Suprapubic skin (tissue), 4 donors: ENCODE measurements around the gene CHMP2A. TPM values are rescaled to one million over a fixed set of nuclear protein-coding genes. Genes with fewer than 3 reads are reported as not detected.
"Not testable (repeated sequence)": the region's sequence is repeated elsewhere in the genome, so short reads cannot be mapped to it uniquely, and the experiment has no call there.

Source experiments
- DNase-seq, 2 donors: peaks; one replicate each; pipeline ENCODE4 v3.0.0-alpha.2; 2019; ENCODE audit warnings: low spot score in 2 of 2
- H3K27ac ChIP-seq: fragments of 200-600 bp; sonication (generic); one replicate; pipeline ENCODE4 v1.5.1; 2019
- H3K27me3 ChIP-seq: fragments of 200-600 bp; sonication (generic); one replicate; pipeline ENCODE4 v1.5.1; 2019
- H3K36me3 ChIP-seq: fragments of 200-600 bp; sonication (generic); one replicate; pipeline ENCODE4 v1.5.1; 2019
- H3K4me1 ChIP-seq: fragments of 200-600 bp; sonication (generic); one replicate; pipeline ENCODE4 v1.5.1; 2019
- H3K4me3 ChIP-seq: fragments of 200-600 bp; sonication (generic); one replicate; pipeline ENCODE4 v1.5.1; 2019; ENCODE audit warnings: mild to moderate bottlenecking
- H3K9me3 ChIP-seq: fragments of 200-600 bp; sonication (generic); one replicate; pipeline ENCODE4 v1.5.1; 2019
- EP300 ChIP-seq: sonication (generic); formaldehyde crosslinking; IDR thresholded peaks from one replicate; pipeline ENCODE4 v1.6.1; 2017; ENCODE audit warnings: antibody characterized with exemption
- POLR2A ChIP-seq, 2 donors: fragments of 450-650 bp; IDR thresholded peaks; one replicate each; pipeline ENCODE4 v1.6.1; 2017; ENCODE audit warnings: antibody characterized with exemption in 2 of 2, mild to moderate bottlenecking in 2 of 2, moderate library complexity in 2 of 2
- POLR2AphosphoS5 ChIP-seq, 3 donors: sonication (generic); formaldehyde crosslinking; IDR thresholded peaks; one replicate each; pipeline ENCODE4 v1.6.1; 2017; ENCODE audit warnings: antibody characterized with exemption in 3 of 3
- WGBS: methylation state at CpG from one replicate; pipeline ENCODE4 v1.1.5; 2018; 5-methylcytosine and 5-hydroxymethylcytosine counted together
- total RNA-seq, 4 donors: library from RNA; depleted of rRNA; stranded (reverse); fragments of >200 nt; gene quantifications; one replicate each; pipeline ENCODE4 v1.1.0, GENCODE V29; 2016
- TF ChIP-seq, protein P1 (sequence below), 2 donors: fragments of 200-600 bp in 1 of 2; fragments of 450-650 bp in 1 of 2; sonication (generic) in 1 of 2; IDR thresholded peaks; one replicate each; pipeline ENCODE4 v1.5.1; 2016 to 2019; ENCODE audit warnings: antibody characterized with exemption in 2 of 2, mild to moderate bottlenecking in 1 of 2, moderate library complexity in 1 of 2

Gene CHMP2A
- total RNA-seq, 4 donors from 2014 or later, result 96.1 to 120 (median 103) TPM

DNA sequence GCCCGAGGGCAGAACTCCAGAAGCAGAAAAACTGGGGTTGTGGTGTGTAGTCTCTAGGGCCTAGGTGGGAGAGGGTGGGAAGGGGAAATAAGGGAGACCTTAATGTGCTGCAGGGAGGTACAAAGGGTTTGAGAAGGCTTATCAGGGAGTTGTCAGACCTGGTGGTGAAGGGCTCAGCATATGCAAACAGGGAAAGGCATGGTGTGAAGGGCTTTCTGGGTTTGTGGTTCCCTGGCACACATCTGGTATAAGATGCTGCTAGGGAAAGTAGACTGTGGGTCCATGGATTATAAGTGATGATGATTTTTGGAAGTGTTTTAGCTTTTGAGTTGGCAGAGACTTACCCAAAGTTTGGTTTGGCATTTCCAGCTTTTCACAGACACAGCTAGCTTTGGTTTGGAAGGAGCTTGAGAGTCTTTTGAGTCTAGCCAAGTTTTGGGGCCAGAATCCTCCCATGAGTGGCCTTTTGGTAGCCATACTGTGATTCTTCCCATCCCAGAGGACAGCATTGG lies 8.8 kb downstream of the CHMP2A start:
- Histone ChIP-seq H3K36me3 (peaks cover 41% of the 10 kb centered on the region), H3K27ac (no peak overlapping the region), H3K4me3 (peak overlapping the region; percentile 97), H3K4me1 (peaks cover 35% of the 10 kb centered on the region), H3K27me3 (no peaks in the 10 kb centered on the region), H3K9me3 (no peaks in the 10 kb centered on the region)
- 30% methylated on average over 1 of the region's 1 CpG for WGBS
- no peak for TF ChIP-seq EP300
- TF ChIP-seq POLR2AphosphoS5 (IDR thresholded peaks at IDR 0.05), result no peak
- TF ChIP-seq POLR2A (IDR thresholded peaks at IDR 0.05), result no peak
- TF ChIP-seq, protein P1, sequence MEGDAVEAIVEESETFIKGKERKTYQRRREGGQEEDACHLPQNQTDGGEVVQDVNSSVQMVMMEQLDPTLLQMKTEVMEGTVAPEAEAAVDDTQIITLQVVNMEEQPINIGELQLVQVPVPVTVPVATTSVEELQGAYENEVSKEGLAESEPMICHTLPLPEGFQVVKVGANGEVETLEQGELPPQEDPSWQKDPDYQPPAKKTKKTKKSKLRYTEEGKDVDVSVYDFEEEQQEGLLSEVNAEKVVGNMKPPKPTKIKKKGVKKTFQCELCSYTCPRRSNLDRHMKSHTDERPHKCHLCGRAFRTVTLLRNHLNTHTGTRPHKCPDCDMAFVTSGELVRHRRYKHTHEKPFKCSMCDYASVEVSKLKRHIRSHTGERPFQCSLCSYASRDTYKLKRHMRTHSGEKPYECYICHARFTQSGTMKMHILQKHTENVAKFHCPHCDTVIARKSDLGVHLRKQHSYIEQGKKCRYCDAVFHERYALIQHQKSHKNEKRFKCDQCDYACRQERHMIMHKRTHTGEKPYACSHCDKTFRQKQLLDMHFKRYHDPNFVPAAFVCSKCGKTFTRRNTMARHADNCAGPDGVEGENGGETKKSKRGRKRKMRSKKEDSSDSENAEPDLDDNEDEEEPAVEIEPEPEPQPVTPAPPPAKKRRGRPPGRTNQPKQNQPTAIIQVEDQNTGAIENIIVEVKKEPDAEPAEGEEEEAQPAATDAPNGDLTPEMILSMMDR (IDR thresholded peaks at IDR 0.05), result no peak
- no peak for DNase-seq

DNA sequence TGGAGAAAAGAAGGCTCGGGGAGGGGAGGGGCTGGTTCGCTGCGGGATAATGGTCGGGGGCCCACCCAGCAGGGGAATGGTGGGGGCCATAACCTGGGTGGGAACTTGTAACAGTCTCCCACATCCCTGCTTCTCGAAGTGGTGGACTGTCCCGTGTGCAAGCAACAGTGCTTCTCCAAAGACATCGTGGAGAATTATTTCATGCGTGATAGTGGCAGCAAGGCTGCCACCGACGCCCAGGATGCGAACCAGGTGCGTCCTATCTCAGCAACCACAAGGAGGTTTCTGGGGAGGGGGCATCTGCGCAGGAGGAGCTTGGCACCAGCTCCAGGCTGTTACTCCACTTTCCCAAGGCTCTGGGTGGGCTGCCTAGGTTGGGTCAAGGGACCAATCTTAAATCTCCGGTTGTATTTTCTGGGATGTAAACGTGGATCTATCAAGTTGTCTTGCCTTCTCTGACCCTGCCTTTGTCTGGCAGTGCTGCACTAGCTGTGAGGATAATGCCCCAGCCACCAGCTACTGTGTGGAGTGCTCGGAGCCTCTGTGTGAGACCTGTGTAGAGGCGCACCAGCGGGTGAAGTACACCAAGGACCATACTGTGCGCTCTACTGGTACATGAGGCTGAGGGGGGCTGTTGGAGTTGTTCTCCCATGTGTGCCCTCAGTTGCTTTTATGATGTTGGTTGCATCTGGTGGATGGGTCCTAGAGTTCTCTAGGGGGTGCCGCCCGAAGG lies 9.5 kb downstream of the CHMP2A start:
- no peaks in the 10 kb centered on the region for H3K9me3 ChIP-seq
- WGBS, result 7% methylated on average over 20 of the region's 21 CpGs
- H3K4me1 ChIP-seq, result peaks cover 35% of the 10 kb centered on the region
- no peak for TF ChIP-seq EP300
- H3K4me3 ChIP-seq, result peak overlapping the region; percentile 97
- H3K27me3 ChIP-seq, result no peaks in the 10 kb centered on the region
- peaks cover 35% of the 10 kb centered on the region for H3K36me3 ChIP-seq
- DNase-seq, result peak in 1 of 2 donors; percentile 62
- peak overlapping the region; percentile 93 for H3K27ac ChIP-seq

DNA sequence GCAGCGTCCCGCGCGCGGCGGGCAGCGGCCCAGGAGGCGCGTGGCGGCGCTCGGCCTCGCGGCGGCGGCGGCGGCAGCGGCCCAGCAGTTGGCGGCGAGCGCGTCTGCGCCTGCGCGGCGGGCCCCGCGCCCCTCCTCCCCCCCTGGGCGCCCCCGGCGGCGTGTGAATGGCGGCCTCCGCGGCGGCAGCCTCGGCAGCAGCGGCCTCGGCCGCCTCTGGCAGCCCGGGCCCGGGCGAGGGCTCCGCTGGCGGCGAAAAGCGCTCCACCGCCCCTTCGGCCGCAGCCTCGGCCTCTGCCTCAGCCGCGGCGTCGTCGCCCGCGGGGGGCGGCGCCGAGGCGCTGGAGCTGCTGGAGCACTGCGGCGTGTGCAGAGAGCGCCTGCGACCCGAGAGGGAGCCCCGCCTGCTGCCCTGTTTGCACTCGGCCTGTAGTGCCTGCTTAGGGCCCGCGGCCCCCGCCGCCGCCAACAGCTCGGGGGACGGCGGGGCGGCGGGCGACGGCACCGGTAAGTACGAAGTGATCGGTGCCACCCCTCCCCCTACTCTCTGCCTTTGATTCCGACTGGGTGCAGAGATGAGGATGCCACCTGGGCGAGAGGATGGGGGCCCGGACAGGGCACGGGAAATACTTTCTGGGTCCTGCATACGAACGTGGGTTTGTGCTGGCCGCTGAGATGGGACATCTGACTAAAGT lies 10.2 kb downstream of the CHMP2A start:
- TF ChIP-seq POLR2AphosphoS5 (IDR thresholded peaks at IDR 0.05) (no peak), POLR2A (IDR thresholded peaks at IDR 0.05) (no peak), EP300 (no peak)
- TF ChIP-seq, protein P1 (IDR thresholded peaks at IDR 0.05), result no peak
- Histone ChIP-seq H3K27ac (peak overlapping the region; percentile 93), H3K36me3 (peaks cover 28% of the 10 kb centered on the region), H3K4me3 (peak overlapping the region; percentile 97), H3K9me3 (no peaks in the 10 kb centered on the region), H3K4me1 (peaks cover 35% of the 10 kb centered on the region), H3K27me3 (peaks cover under 1% of the 10 kb centered on the region)
- 0% methylated on average over 3 of the region's 92 CpGs for WGBS
- peak in 1 of 2 donors; percentile 67 for DNase-seq

DNA sequence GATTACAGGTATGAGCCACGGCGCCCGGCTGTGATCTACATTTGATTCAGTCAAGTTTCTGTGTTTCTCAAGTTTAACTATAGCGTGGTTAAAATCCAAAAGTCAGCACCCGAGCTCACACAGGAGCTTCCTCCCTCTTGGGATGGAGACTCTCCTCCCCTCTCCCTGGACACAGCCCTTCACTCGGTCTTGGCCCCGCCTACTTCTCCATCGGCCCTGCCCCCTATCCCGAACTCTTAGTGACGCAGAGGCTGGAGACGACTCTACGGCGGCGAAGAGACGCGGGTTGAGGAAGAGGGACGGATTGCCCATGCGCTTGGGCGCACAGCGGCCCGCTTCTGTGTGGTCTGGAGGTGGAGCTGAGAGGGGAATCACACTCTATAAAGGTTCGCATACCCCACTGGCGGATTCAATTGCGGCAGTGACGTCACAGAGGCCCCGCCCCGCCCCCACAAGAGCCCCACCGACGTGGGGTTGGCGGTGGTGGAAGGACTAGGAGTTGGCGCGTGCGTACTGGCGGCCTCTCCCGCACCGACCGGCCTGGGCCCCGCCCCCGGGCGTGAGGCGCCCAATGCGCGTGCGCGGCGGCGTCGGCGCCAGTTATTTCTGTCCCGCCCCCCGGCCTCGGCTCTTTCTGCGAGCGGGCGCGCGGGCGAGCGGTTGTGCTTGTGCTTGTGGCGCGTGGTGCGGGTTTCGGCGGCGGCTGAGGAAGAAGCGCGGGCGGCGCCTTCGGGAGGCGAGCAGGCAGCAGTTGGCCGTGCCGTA lies 10.9 kb downstream of the CHMP2A start, which contains the start of gene TRIM28:
TRIM28 (plus strand) TSS at position 239 of the 765 bp plus-strand sequence. CDS start 694 bp downstream, outside the sequence.
- DNase-seq, result peak; percentile 99
- 0% methylated on average over 27 of the region's 73 CpGs for WGBS
- Histone ChIP-seq H3K4me1 (peaks cover 35% of the 10 kb centered on the region), H3K4me3 (peak within 1 kb of the TSS; percentile 97), H3K27me3 (peaks cover 7% of the 10 kb centered on the region), H3K27ac (peak within 1 kb of the TSS; percentile 93), H3K9me3 (no peaks in the 10 kb centered on the region), H3K36me3 (peaks cover 21% of the 10 kb centered on the region)
- TF ChIP-seq POLR2A (IDR thresholded peaks at IDR 0.05) (peak; percentile 98 to 99), POLR2AphosphoS5 (IDR thresholded peaks at IDR 0.05) (peak; percentile 64 to 92 (median 77)), EP300 (no peak)
- TF ChIP-seq, protein P1 (IDR thresholded peaks at IDR 0.05), result no peak

DNA sequence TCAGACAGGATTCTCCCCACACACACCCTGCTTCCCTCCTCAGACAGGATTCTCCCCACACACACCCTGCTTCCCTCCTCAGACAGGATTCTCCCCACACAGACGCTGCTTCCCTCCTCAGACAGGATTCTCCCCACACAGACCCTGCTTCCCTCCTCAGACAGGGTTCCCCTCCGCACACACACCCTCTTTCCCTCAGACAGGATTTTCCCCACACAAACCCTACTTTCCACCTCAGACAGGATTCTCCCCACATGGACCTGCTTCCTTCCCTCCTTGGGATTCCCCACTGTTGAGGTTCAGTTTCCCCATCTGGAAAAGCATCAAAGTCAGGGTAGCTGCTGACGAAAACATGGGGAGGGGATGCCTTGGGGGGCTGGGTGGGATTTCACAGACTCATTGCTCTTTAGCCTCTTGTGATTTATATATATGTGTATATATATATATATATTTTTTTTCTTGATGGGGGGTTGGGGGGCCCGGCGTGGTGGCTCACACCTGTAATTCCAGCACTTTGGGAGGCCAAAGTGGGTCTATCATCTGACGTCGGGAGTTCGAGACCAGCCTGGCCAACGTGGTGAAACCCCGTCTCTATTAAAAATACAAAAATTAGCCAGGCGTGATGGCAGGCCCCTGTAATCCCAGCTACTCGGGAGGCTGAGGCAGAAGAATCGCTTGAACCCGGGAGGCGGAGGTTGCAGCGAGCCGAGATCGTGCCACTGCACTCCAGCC lies 12.1 kb downstream of the CHMP2A start:
- Histone ChIP-seq H3K27ac (peak overlapping the region; percentile 93), H3K4me3 (peak overlapping the region; percentile 97), H3K4me1 (peaks cover 46% of the 10 kb centered on the region), H3K27me3 (peaks cover 17% of the 10 kb centered on the region)
- 82% methylated on average over 18 of the region's 18 CpGs for WGBS
- H3K9me3 ChIP-seq, H3K36me3 ChIP-seq: not testable (repeated sequence)
- DNase-seq, result peak in 1 of 2 donors; percentile 56

DNA sequence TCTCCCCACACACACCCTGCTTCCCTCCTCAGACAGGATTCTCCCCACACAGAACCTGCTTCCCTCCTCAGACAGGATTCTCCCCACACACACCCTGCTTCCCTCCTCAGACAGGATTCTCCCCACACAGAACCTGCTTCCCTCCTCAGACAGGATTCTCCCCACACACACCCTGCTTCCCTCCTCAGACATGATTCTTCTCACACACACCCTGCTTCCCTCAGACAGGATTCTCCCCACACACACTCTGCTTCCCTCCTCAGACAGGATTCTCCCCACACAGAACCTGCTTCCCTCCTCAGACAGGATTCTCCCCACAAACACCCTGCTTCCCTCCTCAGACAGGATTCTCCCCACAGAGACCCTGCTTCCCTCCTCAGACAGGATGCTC lies 15.7 kb downstream of the CHMP2A start:
- not testable (repeated sequence) for H3K9me3 ChIP-seq, DNase-seq, H3K36me3 ChIP-seq, H3K4me3 ChIP-seq, H3K27ac ChIP-seq
- Histone ChIP-seq H3K4me1 (peaks cover 21% of the 10 kb centered on the region), H3K27me3 (peaks cover 27% of the 10 kb centered on the region)
